ENCODE measurements around the gene TPRN. TPM values are rescaled to one million over a fixed set of nuclear protein-coding genes. Genes with fewer than 3 reads are reported as not detected.

Gene TPRN
- total RNA-seq, 1 donor from 2014 or later, result 19.7 TPM

GRCh38 chr9:137185921-137186320 is 14.6 kb downstream of the TPRN start:
- Mint-ChIP-seq H3K4me1 (ENCODE audit: low read depth) (peaks cover 34% of the 10 kb centered on the region), H3K36me3 (ENCODE audit: low read depth) (peaks cover 12% of the 10 kb centered on the region), H3K9me3 (ENCODE audit: low read depth) (no peaks in the 10 kb centered on the region), H3K27me3 (ENCODE audit: low read depth) (no peaks in the 10 kb centered on the region), H3K4me3 (ENCODE audit: unreplicated experiment) (no peak overlapping the region), H3K27ac (ENCODE audit: unreplicated experiment) (no peak overlapping the region)
- TF ChIP-seq, protein P1, sequence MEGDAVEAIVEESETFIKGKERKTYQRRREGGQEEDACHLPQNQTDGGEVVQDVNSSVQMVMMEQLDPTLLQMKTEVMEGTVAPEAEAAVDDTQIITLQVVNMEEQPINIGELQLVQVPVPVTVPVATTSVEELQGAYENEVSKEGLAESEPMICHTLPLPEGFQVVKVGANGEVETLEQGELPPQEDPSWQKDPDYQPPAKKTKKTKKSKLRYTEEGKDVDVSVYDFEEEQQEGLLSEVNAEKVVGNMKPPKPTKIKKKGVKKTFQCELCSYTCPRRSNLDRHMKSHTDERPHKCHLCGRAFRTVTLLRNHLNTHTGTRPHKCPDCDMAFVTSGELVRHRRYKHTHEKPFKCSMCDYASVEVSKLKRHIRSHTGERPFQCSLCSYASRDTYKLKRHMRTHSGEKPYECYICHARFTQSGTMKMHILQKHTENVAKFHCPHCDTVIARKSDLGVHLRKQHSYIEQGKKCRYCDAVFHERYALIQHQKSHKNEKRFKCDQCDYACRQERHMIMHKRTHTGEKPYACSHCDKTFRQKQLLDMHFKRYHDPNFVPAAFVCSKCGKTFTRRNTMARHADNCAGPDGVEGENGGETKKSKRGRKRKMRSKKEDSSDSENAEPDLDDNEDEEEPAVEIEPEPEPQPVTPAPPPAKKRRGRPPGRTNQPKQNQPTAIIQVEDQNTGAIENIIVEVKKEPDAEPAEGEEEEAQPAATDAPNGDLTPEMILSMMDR (IDR thresholded peaks at IDR 0.05), result no peak
- DNase-seq (ENCODE audit: low spot score), result no peak

- TF ChIP-seq, protein P1 (IDR thresholded peaks at IDR 0.05), result no peak
- DNase-seq (ENCODE audit: low spot score), result no peak
- Mint-ChIP-seq H3K4me1 (ENCODE audit: low read depth) (peaks cover 29% of the 10 kb centered on the region), H3K27ac (ENCODE audit: unreplicated experiment) (no peak overlapping the region), H3K36me3 (ENCODE audit: low read depth) (peaks cover 11% of the 10 kb centered on the region), H3K27me3 (ENCODE audit: low read depth) (no peaks in the 10 kb centered on the region), H3K4me3 (ENCODE audit: unreplicated experiment) (no peak overlapping the region), H3K9me3 (ENCODE audit: low read depth) (no peaks in the 10 kb centered on the region)
Measured at GRCh38 chr9:137184881-137185660, 15.5 kb downstream of the TPRN start.

DNA sequence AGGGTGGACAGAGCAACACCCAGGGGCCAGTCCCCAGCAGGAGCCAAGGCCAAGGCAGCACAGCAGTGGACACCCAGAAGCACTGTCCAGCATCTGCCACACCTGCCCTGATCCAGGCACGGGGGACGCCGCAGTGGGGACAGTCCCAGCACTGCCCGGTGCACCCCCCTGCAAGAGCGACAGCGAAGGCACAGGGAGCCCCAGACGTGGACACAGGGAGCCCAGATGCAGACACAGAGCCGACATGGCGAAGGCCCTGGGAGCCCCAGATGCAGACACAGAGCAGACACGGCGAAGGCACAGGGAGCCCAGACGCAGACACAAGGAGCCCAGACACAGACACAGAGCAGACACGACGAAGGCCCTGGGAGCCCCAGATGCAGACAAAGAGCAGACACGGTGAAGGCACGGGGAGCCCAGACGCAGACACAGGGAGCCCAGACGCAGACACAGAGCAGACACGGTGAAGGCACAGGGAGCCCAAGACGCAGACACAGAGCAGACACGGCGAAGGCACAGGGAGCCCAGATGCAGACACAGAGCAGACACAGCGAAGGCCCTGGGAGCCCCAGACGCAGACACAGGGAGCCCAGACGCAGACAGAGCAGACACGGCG is 16.5 kb downstream of the TPRN start:
- H3K9me3 Mint-ChIP-seq (ENCODE audit: low read depth), result no peaks in the 10 kb centered on the region
- DNase-seq (ENCODE audit: low spot score), result no peak
- no peaks in the 10 kb centered on the region for H3K27me3 Mint-ChIP-seq (ENCODE audit: low read depth)
- no peak overlapping the region for H3K4me3 Mint-ChIP-seq (ENCODE audit: unreplicated experiment)
- peaks cover 22% of the 10 kb centered on the region for H3K4me1 Mint-ChIP-seq (ENCODE audit: low read depth)
- H3K27ac Mint-ChIP-seq (ENCODE audit: unreplicated experiment), result no peak overlapping the region
- TF ChIP-seq, protein P1 (IDR thresholded peaks at IDR 0.05), result no peak
- H3K36me3 Mint-ChIP-seq (ENCODE audit: low read depth), result peaks cover 17% of the 10 kb centered on the region

GRCh38 chr9:137182836-137183235 is 17.7 kb downstream of the TPRN start:
- Mint-ChIP-seq H3K36me3 (ENCODE audit: low read depth) (peaks cover 15% of the 10 kb centered on the region), H3K4me1 (ENCODE audit: low read depth) (peaks cover 17% of the 10 kb centered on the region), H3K9me3 (ENCODE audit: low read depth) (no peaks in the 10 kb centered on the region), H3K4me3 (ENCODE audit: unreplicated experiment) (no peak overlapping the region), H3K27ac (ENCODE audit: unreplicated experiment) (no peak overlapping the region), H3K27me3 (ENCODE audit: low read depth) (no peaks in the 10 kb centered on the region)
- DNase-seq (ENCODE audit: low spot score), result no peak
- TF ChIP-seq, protein P1 (IDR thresholded peaks at IDR 0.05), result no peak

DNA sequence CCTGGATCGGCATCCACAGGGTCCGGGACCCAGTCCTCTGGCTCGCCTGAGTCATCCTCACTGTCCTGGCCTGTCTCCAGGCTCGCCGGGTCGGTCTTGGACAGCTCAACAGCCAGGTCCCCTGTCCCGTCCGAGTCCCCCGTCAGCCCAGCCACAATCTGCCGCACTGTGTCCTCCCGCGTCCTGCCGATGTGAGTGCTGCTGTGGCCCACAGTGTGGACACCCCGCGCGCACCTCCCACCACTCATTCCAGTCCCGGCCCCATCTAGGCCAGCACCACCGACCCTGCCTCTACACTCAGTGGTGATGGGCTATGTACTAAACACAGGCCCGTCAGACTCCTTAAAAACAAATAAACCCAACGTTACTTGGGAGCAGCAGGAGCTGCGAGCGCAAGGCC is 18.9 kb downstream of the TPRN start:
- Mint-ChIP-seq H3K4me3 (ENCODE audit: unreplicated experiment) (no peak overlapping the region), H3K9me3 (ENCODE audit: low read depth) (no peaks in the 10 kb centered on the region), H3K4me1 (ENCODE audit: low read depth) (peaks cover 6% of the 10 kb centered on the region), H3K36me3 (ENCODE audit: low read depth) (peaks cover 19% of the 10 kb centered on the region), H3K27me3 (ENCODE audit: low read depth) (no peaks in the 10 kb centered on the region), H3K27ac (ENCODE audit: unreplicated experiment) (no peak overlapping the region)
- TF ChIP-seq, protein P1 (IDR thresholded peaks at IDR 0.05), result no peak
- DNase-seq (ENCODE audit: low spot score), result no peak
